Spleen (tissue), 7 donors: ENCODE data around the gene KLHL40.

Experiments used
- CTCF ChIP-seq, 11 experiments: fragments of 200-600 bp in 7 of 11; fragments of 450-650 bp in 4 of 11; sonication (generic) in 4 of 11; IDR thresholded peaks in 8 of 11; conservative IDR thresholded peaks in 3 of 11; 1 replicate in 7 of 11; 2 replicates in 4 of 11; pipeline versions ENCODE4 v1.4.0 to v1.8.0; 2016 to 2021; ENCODE audit warnings: antibody characterized with exemption in 11 of 11, inconsistent platforms in 4 of 11, mild to moderate bottlenecking in 1 of 11
- POLR2A ChIP-seq, 3 donors: fragments of 450-650 bp; IDR thresholded peaks; one replicate each; pipeline ENCODE4 v1.5.1; 2017; ENCODE audit warnings: antibody characterized with exemption in 3 of 3, mild to moderate bottlenecking in 1 of 3
- POLR2AphosphoS5 ChIP-seq, 3 donors: sonication (generic); formaldehyde crosslinking; IDR thresholded peaks; one replicate each; pipeline ENCODE4 v1.5.1; 2017; ENCODE audit warnings: antibody characterized with exemption in 3 of 3
- donor health status: DM: no; HTN: no; CAD: no; lungs with moderate emphysema.
- donor health status: DM: no; HTN: no; CAD: no.
- donor health status: DM: no; HTN: no; CAD: no.

GRCh38 chr3:42709621-42710020 is 24.3 kb downstream of the KLHL40 start:
- TF ChIP-seq POLR2AphosphoS5 (IDR thresholded peaks at IDR 0.05), result no peak
- no peak for TF ChIP-seq POLR2A (IDR thresholded peaks at IDR 0.05)
- no peak for TF ChIP-seq CTCF (IDR thresholded peaks at IDR 0.05 in 8 of 11, conservative IDR thresholded peaks at IDR 0.05 in 3 of 11)
